ENCODE results near the gene GJD3. TPM values are rescaled to one million over a fixed set of nuclear protein-coding genes. Genes with fewer than 3 reads are reported as not detected.

Gene GJD3
- polyA plus RNA-seq, 3 donors = not detected

DNA sequence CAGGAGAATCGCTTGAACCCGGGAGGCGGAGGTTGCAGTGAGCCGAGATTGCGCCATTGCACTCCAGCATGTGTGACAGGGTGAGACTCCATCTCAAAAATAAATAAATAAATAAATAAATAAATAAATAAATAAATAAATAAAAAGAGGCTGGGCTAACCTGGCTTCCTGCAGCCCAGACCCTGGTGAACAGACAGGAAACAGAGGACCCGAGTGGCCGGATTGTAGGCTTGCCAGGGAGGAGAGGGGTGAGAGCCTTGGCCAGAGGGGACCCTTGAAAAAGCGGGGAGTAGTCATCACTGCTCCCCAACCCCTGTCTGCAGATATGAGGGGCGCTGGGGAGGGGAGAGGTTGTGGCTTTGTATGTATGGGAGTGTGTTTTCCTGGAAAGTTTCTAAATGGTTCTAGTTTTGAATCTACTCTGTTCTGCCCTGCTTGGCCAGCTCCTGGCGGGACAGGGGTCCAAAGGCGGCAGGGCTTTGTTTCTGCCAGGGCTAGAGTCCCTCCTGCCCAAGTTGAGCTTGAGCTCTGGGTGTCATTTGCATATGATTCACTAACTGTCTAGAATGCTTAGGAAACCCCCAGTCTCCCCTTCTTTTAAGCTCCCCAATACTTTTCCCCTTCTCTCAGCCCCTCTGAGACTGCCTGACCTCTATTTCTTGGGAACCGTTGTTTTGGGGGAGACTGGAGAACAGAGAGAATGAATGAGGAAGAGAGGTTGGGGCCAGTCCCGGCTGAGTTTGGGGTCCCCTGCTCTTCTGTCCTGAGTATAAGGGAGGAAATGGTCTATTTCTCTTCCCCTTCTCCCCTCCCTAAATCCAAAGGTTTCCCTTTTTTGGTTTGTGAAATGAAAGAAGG lies 39.2 kb downstream of the GJD3 start:
- 15% methylated on average over 4 of the region's 13 CpGs for WGBS (ENCODE audit: insufficient coverage)
- Histone ChIP-seq H3K27ac (ENCODE audit: low read depth in 1 of 2, low read length in 2 of 2) (peak overlapping the region; percentile 99 to 100), H2AFZ (ENCODE audit: insufficient read depth, low read depth, low read length, poor library complexity, severe bottlenecking) (no peak overlapping the region), H4K20me1 (ENCODE audit: insufficient read depth, low read length) (peaks cover 13% of the 10 kb centered on the region), H3K4me3 (replicated peaks in 1 of 3; ENCODE audit: low read depth in 2 of 3, low read length in 3 of 3) (peak overlapping the region in 2 of 3 experiments; percentile 13 to 69), H3K4me1 (ENCODE audit: control insufficient read depth in 1 of 2, insufficient read depth in 2 of 2, low read length in 2 of 2) (peaks cover 90% of the 10 kb centered on the region in 2 donors), H3K79me2 (ENCODE audit: insufficient read depth, low read length) (peaks cover 99% of the 10 kb centered on the region), H3K4me2 (replicated peaks; ENCODE audit: extremely low read depth, low read length, poor library complexity, severe bottlenecking) (peak overlapping the region; percentile 70), H3K27me3 (ENCODE audit: control insufficient read depth in 2 of 2, insufficient read depth in 2 of 2, low read length in 2 of 2) (no peaks in the 10 kb centered on the region), H3K9me3 (replicated peaks in 1 of 2; ENCODE audit: control insufficient read depth in 1 of 2, insufficient read depth in 1 of 2, low read length in 2 of 2) (no peaks in the 10 kb centered on the region), H3K36me3 (replicated peaks in 1 of 2; ENCODE audit: control insufficient read depth in 1 of 2, insufficient read depth in 2 of 2, low read length in 2 of 2) (no peaks in the 10 kb centered on the region), H3K9ac (ENCODE audit: insufficient read depth, low read length, poor library complexity, severe bottlenecking) (peak overlapping the region; percentile 97)
- Mint-ChIP-seq H3K27me3 (ENCODE audit: low read depth in 3 of 3) (peaks cover 0 to 7% (median 6%) of the 10 kb centered on the region in 3 donors), H3K36me3 (peaks cover 31 to 52% of the 10 kb centered on the region in 2 donors), H3K27ac (peak overlapping the region; percentile 99 to 100 (median 100)), H3K9me3 (no peaks in the 10 kb centered on the region), H3K4me1 (peaks cover 81% of the 10 kb centered on the region), H3K4me3 (peak overlapping the region; percentile 77 to 82)
- TF ChIP-seq, protein P1, sequence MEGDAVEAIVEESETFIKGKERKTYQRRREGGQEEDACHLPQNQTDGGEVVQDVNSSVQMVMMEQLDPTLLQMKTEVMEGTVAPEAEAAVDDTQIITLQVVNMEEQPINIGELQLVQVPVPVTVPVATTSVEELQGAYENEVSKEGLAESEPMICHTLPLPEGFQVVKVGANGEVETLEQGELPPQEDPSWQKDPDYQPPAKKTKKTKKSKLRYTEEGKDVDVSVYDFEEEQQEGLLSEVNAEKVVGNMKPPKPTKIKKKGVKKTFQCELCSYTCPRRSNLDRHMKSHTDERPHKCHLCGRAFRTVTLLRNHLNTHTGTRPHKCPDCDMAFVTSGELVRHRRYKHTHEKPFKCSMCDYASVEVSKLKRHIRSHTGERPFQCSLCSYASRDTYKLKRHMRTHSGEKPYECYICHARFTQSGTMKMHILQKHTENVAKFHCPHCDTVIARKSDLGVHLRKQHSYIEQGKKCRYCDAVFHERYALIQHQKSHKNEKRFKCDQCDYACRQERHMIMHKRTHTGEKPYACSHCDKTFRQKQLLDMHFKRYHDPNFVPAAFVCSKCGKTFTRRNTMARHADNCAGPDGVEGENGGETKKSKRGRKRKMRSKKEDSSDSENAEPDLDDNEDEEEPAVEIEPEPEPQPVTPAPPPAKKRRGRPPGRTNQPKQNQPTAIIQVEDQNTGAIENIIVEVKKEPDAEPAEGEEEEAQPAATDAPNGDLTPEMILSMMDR (IDR thresholded peaks at IDR 0.05) = no peak
- intact Hi-C loops (cut with micrococcal nuclease) = no loop called here
- DNase-seq = peak; percentile 73 to 87 (median 86)

DNA sequence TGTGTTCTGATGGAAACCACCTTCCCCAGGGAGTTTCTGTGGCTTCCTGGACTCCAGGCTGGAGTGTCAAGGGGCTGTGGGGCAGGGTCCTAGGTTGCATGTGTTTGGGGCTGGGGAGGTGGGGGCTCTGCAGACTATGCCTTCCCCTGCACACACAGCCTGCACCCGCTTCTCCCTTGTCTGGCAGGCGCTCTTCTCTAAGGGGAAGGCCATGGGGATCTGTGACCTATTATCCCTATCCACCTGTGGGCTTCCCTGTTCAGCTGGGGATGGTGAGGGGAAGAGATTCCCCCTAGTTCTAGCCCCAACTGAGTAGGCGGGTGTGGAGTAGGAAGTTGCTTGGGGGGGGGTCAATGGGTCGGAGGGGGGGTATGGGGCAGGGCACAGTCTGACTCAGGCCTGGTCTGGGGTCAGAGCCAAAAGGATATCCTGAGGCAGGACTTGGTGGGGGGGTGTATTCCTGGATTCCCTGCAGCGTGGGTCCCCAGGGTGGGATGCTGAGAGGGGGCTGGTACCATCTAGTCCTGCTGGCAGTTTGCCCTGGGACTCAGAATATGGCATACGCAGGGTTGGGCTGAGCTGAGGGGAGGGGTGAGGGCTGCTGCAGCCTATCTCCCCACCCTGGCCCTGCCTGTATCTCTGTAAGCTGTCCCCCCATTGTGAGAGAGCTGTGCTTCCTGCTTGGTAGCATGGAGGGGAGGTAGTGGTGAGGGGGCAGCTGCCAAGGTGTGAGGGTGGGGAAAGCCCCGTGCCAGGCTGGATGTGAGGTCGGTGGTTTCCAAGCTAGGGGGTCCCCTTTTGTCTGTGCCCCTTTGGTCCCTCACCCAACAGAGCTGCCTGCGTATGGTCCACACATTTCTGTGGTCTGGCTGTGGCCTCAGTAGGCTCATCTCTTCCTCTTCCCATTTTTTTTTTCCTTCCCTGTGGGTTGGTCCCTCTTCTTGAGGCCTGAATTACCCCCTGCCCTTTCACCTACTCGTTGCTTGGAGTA lies 40.9 kb downstream of the GJD3 start:
- Mint-ChIP-seq H3K4me1 (peaks cover 73% of the 10 kb centered on the region), H3K27ac (peak overlapping the region; percentile 99 to 100 (median 100))
- H3K79me2 ChIP-seq (ENCODE audit: insufficient read depth, low read length) = peaks cover 99% of the 10 kb centered on the region

More for the DNA sequence above, 40.9 kb downstream of the GJD3 start:
- Histone ChIP-seq H3K4me2 (replicated peaks; ENCODE audit: extremely low read depth, low read length, poor library complexity, severe bottlenecking) (peak overlapping the region; percentile 97), H4K20me1 (ENCODE audit: insufficient read depth, low read length) (peaks cover 26% of the 10 kb centered on the region), H3K27ac (ENCODE audit: low read depth in 1 of 2, low read length in 2 of 2) (peak overlapping the region; percentile 99 to 100), H3K4me3 (replicated peaks in 1 of 3; ENCODE audit: low read depth in 2 of 3, low read length in 3 of 3) (peak overlapping the region; percentile 38 to 100 (median 100)), H3K9me3 (replicated peaks in 1 of 2; ENCODE audit: control insufficient read depth in 1 of 2, insufficient read depth in 1 of 2, low read length in 2 of 2) (no peaks in the 10 kb centered on the region), H3K4me1 (ENCODE audit: control insufficient read depth in 1 of 2, insufficient read depth in 2 of 2, low read length in 2 of 2) (peaks cover 78 to 80% of the 10 kb centered on the region in 2 donors), H3K9ac (ENCODE audit: insufficient read depth, low read length, poor library complexity, severe bottlenecking) (peak overlapping the region; percentile 97), H3K27me3 (ENCODE audit: control insufficient read depth in 2 of 2, insufficient read depth in 2 of 2, low read length in 2 of 2) (no peaks in the 10 kb centered on the region), H2AFZ (ENCODE audit: insufficient read depth, low read depth, low read length, poor library complexity, severe bottlenecking) (no peak overlapping the region), H3K36me3 (replicated peaks in 1 of 2; ENCODE audit: control insufficient read depth in 1 of 2, insufficient read depth in 2 of 2, low read length in 2 of 2) (no peaks in the 10 kb centered on the region)
- TF ChIP-seq, protein P1 (IDR thresholded peaks at IDR 0.05) = no peak
- Mint-ChIP-seq H3K4me3 (peak overlapping the region; percentile 99), H3K36me3 (peaks cover 29 to 59% of the 10 kb centered on the region in 2 donors), H3K9me3 (peaks cover 0 to 3% (median 0%) of the 10 kb centered on the region in 7 donors), H3K27me3 (ENCODE audit: low read depth in 3 of 3) (peaks cover 0 to 9% (median 6%) of the 10 kb centered on the region in 3 donors)
- intact Hi-C loops (cut with micrococcal nuclease) = loop anchor here (2.0 to 5.0 kb wide), 3 partner anchors 17 to 226 kb away; no protein-coding TSS in a partner anchor
- DNase-seq = peak; percentile 77 to 87 (median 79)
- 0% methylated on average over 4 of the region's 10 CpGs for WGBS (ENCODE audit: insufficient coverage)

Measured in CD14-positive monocyte (primary cell).